IMR-90 (cell line): ENCODE data around the gene ALDH1B1.

Experiments
- BHLHE40 ChIP-seq: fragments of 150-350 bp; IDR thresholded peaks from 2 replicates; pipeline ENCODE4 v1.6.1; 2016; ENCODE audit warnings: mild to moderate bottlenecking, low read depth, low read length
- CEBPB ChIP-seq: IDR thresholded peaks from 2 replicates; pipeline ENCODE4 v1.6.1; 2012; ENCODE audit warnings: low read depth, low read length, improper control_type of control experiment
- FOS ChIP-seq: fragments of 150-350 bp; IDR thresholded peaks from 2 replicates; pipeline ENCODE4 v1.6.1; 2016; ENCODE audit warnings: low read depth, low read length
- MAFK ChIP-seq: IDR thresholded peaks from 2 replicates; pipeline ENCODE4 v1.6.1; 2012; ENCODE audit warnings: low read depth, low read length, improper control_type of control experiment
- MXI1 ChIP-seq: IDR thresholded peaks from 2 replicates; pipeline ENCODE4 v1.6.1; 2012; ENCODE audit warnings: low read depth, mild to moderate bottlenecking, low read length, moderate library complexity, borderline replicate concordance
- POLR2A ChIP-seq: IDR thresholded peaks from 2 replicates; pipeline ENCODE4 v1.6.1; 2012; ENCODE audit warnings: mild to moderate bottlenecking, low read depth, low read length
- RAD21 ChIP-seq: IDR thresholded peaks from 2 replicates; pipeline ENCODE4 v1.6.1; 2012; ENCODE audit warnings: low read length, improper control_type of control experiment
- SMC3 ChIP-seq: fragments of 150-350 bp; IDR thresholded peaks from 2 replicates; pipeline ENCODE4 v1.6.1; 2016; ENCODE audit warnings: low read depth, mild to moderate bottlenecking, antibody characterized with exemption, low read length, moderate library complexity
- TF ChIP-seq, protein P1 (sequence below): conservative IDR thresholded peaks from 2 replicates; pipeline ENCODE4 v1.5.1; 2012; ENCODE audit warnings: mild to moderate bottlenecking, low read depth, low read length, improper control_type of control experiment
- TF ChIP-seq, protein P2 (sequence below): fragments of 150-350 bp; IDR thresholded peaks from 2 replicates; pipeline ENCODE4 v1.6.1; 2017; ENCODE audit warnings: mild to moderate bottlenecking, antibody characterized with exemption, low read length, low read depth
- TF ChIP-seq, protein P3 (sequence below): fragments of 150-350 bp; IDR thresholded peaks from 2 replicates; pipeline ENCODE4 v1.6.1; 2016; ENCODE audit warnings: low read depth, mild to moderate bottlenecking, low read length, moderate library complexity, borderline replicate concordance

- TF ChIP-seq MAFK (no peak), POLR2A (no peak), RAD21 (no peak), BHLHE40 (no peak), FOS (no peak), CEBPB (no peak), SMC3 (no peak), MXI1 (no peak)
- TF ChIP-seq, protein P1, sequence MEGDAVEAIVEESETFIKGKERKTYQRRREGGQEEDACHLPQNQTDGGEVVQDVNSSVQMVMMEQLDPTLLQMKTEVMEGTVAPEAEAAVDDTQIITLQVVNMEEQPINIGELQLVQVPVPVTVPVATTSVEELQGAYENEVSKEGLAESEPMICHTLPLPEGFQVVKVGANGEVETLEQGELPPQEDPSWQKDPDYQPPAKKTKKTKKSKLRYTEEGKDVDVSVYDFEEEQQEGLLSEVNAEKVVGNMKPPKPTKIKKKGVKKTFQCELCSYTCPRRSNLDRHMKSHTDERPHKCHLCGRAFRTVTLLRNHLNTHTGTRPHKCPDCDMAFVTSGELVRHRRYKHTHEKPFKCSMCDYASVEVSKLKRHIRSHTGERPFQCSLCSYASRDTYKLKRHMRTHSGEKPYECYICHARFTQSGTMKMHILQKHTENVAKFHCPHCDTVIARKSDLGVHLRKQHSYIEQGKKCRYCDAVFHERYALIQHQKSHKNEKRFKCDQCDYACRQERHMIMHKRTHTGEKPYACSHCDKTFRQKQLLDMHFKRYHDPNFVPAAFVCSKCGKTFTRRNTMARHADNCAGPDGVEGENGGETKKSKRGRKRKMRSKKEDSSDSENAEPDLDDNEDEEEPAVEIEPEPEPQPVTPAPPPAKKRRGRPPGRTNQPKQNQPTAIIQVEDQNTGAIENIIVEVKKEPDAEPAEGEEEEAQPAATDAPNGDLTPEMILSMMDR: no peak
- TF ChIP-seq, protein P2, sequence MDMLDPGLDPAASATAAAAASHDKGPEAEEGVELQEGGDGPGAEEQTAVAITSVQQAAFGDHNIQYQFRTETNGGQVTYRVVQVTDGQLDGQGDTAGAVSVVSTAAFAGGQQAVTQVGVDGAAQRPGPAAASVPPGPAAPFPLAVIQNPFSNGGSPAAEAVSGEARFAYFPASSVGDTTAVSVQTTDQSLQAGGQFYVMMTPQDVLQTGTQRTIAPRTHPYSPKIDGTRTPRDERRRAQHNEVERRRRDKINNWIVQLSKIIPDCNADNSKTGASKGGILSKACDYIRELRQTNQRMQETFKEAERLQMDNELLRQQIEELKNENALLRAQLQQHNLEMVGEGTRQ: no peak
- TF ChIP-seq, protein P3, sequence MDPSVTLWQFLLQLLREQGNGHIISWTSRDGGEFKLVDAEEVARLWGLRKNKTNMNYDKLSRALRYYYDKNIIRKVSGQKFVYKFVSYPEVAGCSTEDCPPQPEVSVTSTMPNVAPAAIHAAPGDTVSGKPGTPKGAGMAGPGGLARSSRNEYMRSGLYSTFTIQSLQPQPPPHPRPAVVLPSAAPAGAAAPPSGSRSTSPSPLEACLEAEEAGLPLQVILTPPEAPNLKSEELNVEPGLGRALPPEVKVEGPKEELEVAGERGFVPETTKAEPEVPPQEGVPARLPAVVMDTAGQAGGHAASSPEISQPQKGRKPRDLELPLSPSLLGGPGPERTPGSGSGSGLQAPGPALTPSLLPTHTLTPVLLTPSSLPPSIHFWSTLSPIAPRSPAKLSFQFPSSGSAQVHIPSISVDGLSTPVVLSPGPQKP: no peak
Observed at GRCh38 chr9:38352530-38353328, 39.8 kb upstream of the ALDH1B1 start.
